ENCODE measurements around the gene RFPL3.
"Not testable (repeated sequence)": the region's sequence is repeated elsewhere in the genome, so short reads cannot be mapped to it uniquely, and the experiment has no call there.

DNA sequence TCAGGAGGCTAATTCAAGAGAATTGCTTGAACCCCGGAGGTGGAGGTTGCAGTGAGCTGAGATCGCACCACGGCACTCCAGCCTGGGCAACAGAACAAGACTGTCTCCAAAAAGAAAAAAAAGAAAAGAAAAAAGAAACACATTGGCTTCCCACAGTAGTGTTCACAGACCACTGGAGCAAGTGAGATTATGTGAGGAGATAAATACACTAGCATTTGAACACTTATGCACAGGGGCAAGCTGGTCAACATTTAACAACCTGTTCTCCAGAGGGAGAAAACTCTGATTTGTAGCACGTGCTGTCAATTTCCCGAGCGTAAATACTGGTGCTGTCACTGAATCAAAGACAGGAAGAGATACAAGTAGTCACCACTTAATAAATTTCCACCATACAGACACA is 20.2 kb upstream of the RFPL3 start:
- not testable (repeated sequence) for TF ChIP-seq ZNF264 (CRISPR knock-in tag; IDR thresholded peaks at IDR 0.05); MAFK (conservative IDR thresholded peaks at IDR 0.05 in 1 of 2, IDR thresholded peaks at IDR 0.05 in 1 of 2; ENCODE audit: low read length in 2 of 2)

Data from HepG2 (cell line).